Endothelial cell of umbilical vein (primary cell): Measurements from ENCODE around the gene IQCH. TPM values are rescaled to one million over a fixed set of nuclear protein-coding genes. Genes with fewer than 3 reads are reported as not detected.

Experiments used
- BruUV-seq: library from RNA; stranded (reverse); fragments of 400-500 nt; replicated peaks from 2 replicates; lab custom pipeline; 2021; lab: Mats Ljungman, UMichigan
- CTCF ChIA-PET: fragments of 300-600, 350-600 bp; sonication (Branson Sonifier 250); formaldehyde crosslinking; loops from one replicate; lab custom pipeline; 2021; ENCODE audit warnings: antibody characterized with exemption, inconsistent platforms; lab: Charles Lee
- POLR2A ChIA-PET: fragments of 300-600, 350-600 bp; sonication (Branson Sonifier 250); formaldehyde crosslinking; loops from one replicate; lab custom pipeline; 2021; ENCODE audit warnings: antibody characterized with exemption, inconsistent platforms; lab: Charles Lee
- DNase-seq: peaks from one replicate; pipeline ENCODE4 v3.0.0-alpha.2; 2011; ENCODE audit warnings: low read depth, low spot score
- FAIRE-seq: peaks from 2 replicates; lab custom pipeline; 2011; peaks lifted over from hg19 to GRCh38; lab: Jason Lieb, UNC
- H2AFZ ChIP-seq: 2 replicates; pipeline ENCODE4 v1.6.0; 2012; ENCODE audit warnings: low read depth, low read length, control low read depth, inconsistent platforms
- H3K27ac ChIP-seq: 2 replicates; pipeline ENCODE4 v1.5.1; 2011; ENCODE audit warnings: low read depth, mild to moderate bottlenecking, control low read depth, low read length, moderate library complexity; ENCODE audit not compliant: insufficient read depth
- H3K27me3 ChIP-seq, 2 experiments: 2 replicates each; pipeline versions ENCODE4 v1.6.0 to v1.6.1; 2011; ENCODE audit warnings: low read length in 2 of 2, mixed read lengths in 1 of 2; ENCODE audit not compliant: control insufficient read depth in 2 of 2, insufficient read depth in 2 of 2
- H3K36me3 ChIP-seq, 2 experiments: 2 replicates in 1 of 2; 3 replicates in 1 of 2; pipeline ENCODE4 v1.5.1; 2011; ENCODE audit warnings: low read length in 2 of 2, mild to moderate bottlenecking in 1 of 2, moderate library complexity in 1 of 2; ENCODE audit not compliant: control insufficient read depth in 2 of 2, insufficient read depth in 2 of 2; ENCODE audit errors: extremely low read depth in 1 of 2
- H3K4me1 ChIP-seq: 3 replicates; pipeline ENCODE4 v1.5.1; 2011; ENCODE audit warnings: mild to moderate bottlenecking, low read length; ENCODE audit not compliant: control insufficient read depth, insufficient read depth; ENCODE audit errors: extremely low read depth
- H3K4me2 ChIP-seq: 2 replicates; pipeline ENCODE4 v1.6.1; 2011; ENCODE audit warnings: low read length, control low read depth, mixed read lengths; ENCODE audit not compliant: insufficient read depth
- H3K4me3 ChIP-seq, 3 experiments: fragments of 200-600 bp in 1 of 3; sonication (generic), shearing (Covaris generic) in 1 of 3; replicated peaks in 1 of 3; 2 replicates each; pipeline ENCODE4 v1.5.1; 2011 to 2016; ENCODE audit warnings: control low read depth in 3 of 3, low read length in 3 of 3, mild to moderate bottlenecking in 2 of 3, inconsistent platforms in 1 of 3, low read depth in 1 of 3, moderate library complexity in 1 of 3; ENCODE audit not compliant: insufficient read depth in 1 of 3
- H3K79me2 ChIP-seq: 2 replicates; pipeline ENCODE4 v1.6.0; 2012; ENCODE audit warnings: low read length, inconsistent platforms; ENCODE audit not compliant: control insufficient read depth, insufficient read depth
- H3K9ac ChIP-seq: replicated peaks from 2 replicates; pipeline ENCODE3; 2011; ENCODE audit warnings: low read length, control low read depth; ENCODE audit not compliant: insufficient read depth; ENCODE audit errors: extremely low read depth
- H3K9me1 ChIP-seq: replicated peaks from 3 replicates; pipeline ENCODE4 v1.6.0; 2011; ENCODE audit warnings: mild to moderate bottlenecking, low read length; ENCODE audit not compliant: control insufficient read depth, insufficient read depth; ENCODE audit errors: extremely low read depth
- H3K9me3 ChIP-seq: replicated peaks from 2 replicates; pipeline ENCODE4 v1.5.1; 2012; ENCODE audit warnings: low read length, inconsistent platforms; ENCODE audit not compliant: control insufficient read depth, insufficient read depth
- H4K20me1 ChIP-seq: replicated peaks from 2 replicates; pipeline ENCODE3; 2011; ENCODE audit warnings: mild to moderate bottlenecking, low read length; ENCODE audit not compliant: control insufficient read depth, insufficient read depth; ENCODE audit errors: extremely low read depth
- EZH2 ChIP-seq: IDR thresholded peaks from 2 replicates; pipeline ENCODE4 v1.6.1; 2012; ENCODE audit warnings: borderline replicate concordance, low read depth, mild to moderate bottlenecking, moderate library complexity, low read length, inconsistent platforms; ENCODE audit not compliant: severe bottlenecking
- FOS ChIP-seq: IDR thresholded peaks from 2 replicates; pipeline ENCODE4 v1.6.1; 2011; ENCODE audit warnings: mild to moderate bottlenecking, low read length, moderate library complexity, borderline replicate concordance; ENCODE audit not compliant: insufficient read depth
- GATA2 ChIP-seq: IDR thresholded peaks from 2 replicates; pipeline ENCODE4 v1.7.0; 2011; ENCODE audit warnings: low read depth, mild to moderate bottlenecking, moderate library complexity, mixed read lengths, low read length; ENCODE audit not compliant: insufficient read length, insufficient read depth
- JUN ChIP-seq: IDR thresholded peaks from 2 replicates; pipeline ENCODE4 v1.6.1; 2011; ENCODE audit warnings: borderline replicate concordance, low read depth; ENCODE audit not compliant: insufficient read length, insufficient read depth
- MYC ChIP-seq: IDR thresholded peaks from one replicate; pipeline ENCODE4 v1.6.1; 2011; ENCODE audit warnings: mild to moderate bottlenecking, low read depth, low read length
- POLR2A ChIP-seq: IDR thresholded peaks from 2 replicates; pipeline ENCODE4 v1.6.1; 2012; ENCODE audit warnings: low read depth, mild to moderate bottlenecking, control low read depth, low read length
- POLR2AphosphoS5 ChIP-seq: IDR thresholded peaks from 2 replicates; pipeline ENCODE4 v1.6.1; 2012; ENCODE audit warnings: low read depth, mild to moderate bottlenecking, control low read depth, low read length, moderate library complexity; ENCODE audit not compliant: insufficient read depth
- dilution Hi-C: fragments of 300-500 bp; cut with MboI; formaldehyde crosslinking; loops from one replicate; pipeline ENCODE4 v1.15.0; 2019; ENCODE audit warnings: low sequenced_read_pairs; ENCODE audit not compliant: extremely low pct_ligation_motif_present
- intact Hi-C: fragments of 100-400 bp; cut with micrococcal nuclease; formaldehyde crosslinking; loops from one replicate; pipeline ENCODE4 v1.10.0; 2022
- polyA plus RNA-seq, 4 experiments: library from polyadenylated mRNA; depleted of rRNA in 3 of 4; stranded (reverse) in 3 of 4; unstranded in 1 of 4; fragments of >200 nt; gene quantifications; 2 replicates each; pipeline versions ENCODE4 v1.2.1 to v1.2.3, GENCODE V29; 2011 to 2012; ENCODE audit warnings: missing spikeins in 1 of 4
- total RNA-seq: library from RNA; stranded (reverse); gene quantifications from 2 replicates; pipeline ENCODE4 v1.2.3, GENCODE V29; 2021
- TF ChIP-seq, protein P1 (sequence below), 2 donors: IDR thresholded peaks; 1 replicate in 1 of 2; 2 replicates in 1 of 2; pipeline ENCODE4 v1.5.1; 2011; ENCODE audit warnings: low read length in 2 of 2, mild to moderate bottlenecking in 2 of 2, moderate library complexity in 2 of 2, control low read depth in 1 of 2, inconsistent platforms in 1 of 2, low read depth in 1 of 2; ENCODE audit not compliant: insufficient read depth in 1 of 2; ENCODE audit errors: extremely low read depth in 1 of 2
- TF ChIP-seq, protein P2 (sequence below): IDR thresholded peaks from 2 replicates; pipeline ENCODE4 v1.6.1; 2011; ENCODE audit not compliant: insufficient read depth, insufficient read length

The IQCH gene
- total and polyA plus RNA-seq, 2 donors (not counting 3 experiments of a cell fraction or from before 2014, with no cell fraction given) = 0.29 to 0.51 TPM

DNA sequence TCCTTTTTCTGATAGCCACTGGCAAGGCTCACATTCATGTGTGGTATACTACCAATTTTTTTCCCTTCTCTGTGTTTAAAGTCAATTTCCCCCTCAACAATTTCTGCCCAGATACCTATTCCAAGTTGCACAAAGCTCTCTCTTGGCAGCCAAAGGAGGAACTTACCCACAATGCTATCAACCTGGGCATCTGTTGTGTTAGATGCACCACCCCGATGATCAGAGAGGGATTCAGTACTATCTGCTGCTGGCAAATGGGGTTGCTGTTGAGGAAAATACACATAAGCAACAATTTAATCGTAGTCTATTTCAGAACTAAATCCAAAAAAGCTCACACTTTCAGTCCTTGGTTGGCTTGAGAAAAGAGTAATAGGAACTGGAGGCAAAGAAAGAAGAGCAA, 46.2 kb upstream of the IQCH start:
- dilution Hi-C loops = no loop called here

DNA sequence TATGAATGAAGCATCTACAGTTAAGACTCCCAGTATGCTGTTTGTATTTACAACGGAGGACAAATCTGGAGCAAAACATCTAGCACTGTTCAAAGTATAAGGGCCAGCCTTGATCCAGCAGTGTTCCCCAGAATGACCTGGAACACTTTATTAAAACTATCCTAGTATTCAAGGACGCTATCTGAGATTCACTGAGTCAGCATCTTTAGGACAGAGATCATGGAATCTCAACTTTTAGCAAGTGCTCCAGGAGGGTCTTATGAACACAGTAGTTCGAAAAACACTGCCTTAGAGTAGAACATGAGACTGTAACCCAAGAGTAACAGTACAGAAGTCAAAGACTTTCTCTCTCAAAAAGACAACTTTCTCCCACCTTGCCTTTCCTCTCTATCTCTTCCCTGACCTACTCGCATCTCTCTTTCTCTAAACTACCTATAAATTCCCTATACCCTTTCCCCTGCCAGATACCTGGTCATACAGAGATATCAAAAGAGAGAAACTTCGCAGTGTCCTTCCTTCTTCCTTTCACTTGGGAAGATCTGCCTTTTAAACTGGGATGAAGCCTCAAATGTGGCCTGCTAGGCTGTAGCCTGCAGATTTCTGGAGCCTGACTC, 43.9 kb upstream of the IQCH start:
- Histone ChIP-seq H3K9ac (no peak overlapping the region), H3K4me3 (no peak overlapping the region), H3K36me3 (no peaks in the 10 kb centered on the region), H3K79me2 (no peaks in the 10 kb centered on the region), H3K27ac (no peak overlapping the region), H3K4me2 (no peak overlapping the region), H3K9me3 (no peaks in the 10 kb centered on the region), H4K20me1 (no peaks in the 10 kb centered on the region), H3K27me3 (no peaks in the 10 kb centered on the region), H2AFZ (no peak overlapping the region), H3K9me1 (no peaks in the 10 kb centered on the region), H3K4me1 (no peaks in the 10 kb centered on the region)
- dilution Hi-C loops (no loop called here), intact Hi-C loops (no loop called here)
- DNase-seq (no peak), FAIRE-seq (no peak)
- POLR2A ChIA-PET = no interaction called here
- CTCF ChIA-PET = no interaction called here
- TF ChIP-seq, protein P1, sequence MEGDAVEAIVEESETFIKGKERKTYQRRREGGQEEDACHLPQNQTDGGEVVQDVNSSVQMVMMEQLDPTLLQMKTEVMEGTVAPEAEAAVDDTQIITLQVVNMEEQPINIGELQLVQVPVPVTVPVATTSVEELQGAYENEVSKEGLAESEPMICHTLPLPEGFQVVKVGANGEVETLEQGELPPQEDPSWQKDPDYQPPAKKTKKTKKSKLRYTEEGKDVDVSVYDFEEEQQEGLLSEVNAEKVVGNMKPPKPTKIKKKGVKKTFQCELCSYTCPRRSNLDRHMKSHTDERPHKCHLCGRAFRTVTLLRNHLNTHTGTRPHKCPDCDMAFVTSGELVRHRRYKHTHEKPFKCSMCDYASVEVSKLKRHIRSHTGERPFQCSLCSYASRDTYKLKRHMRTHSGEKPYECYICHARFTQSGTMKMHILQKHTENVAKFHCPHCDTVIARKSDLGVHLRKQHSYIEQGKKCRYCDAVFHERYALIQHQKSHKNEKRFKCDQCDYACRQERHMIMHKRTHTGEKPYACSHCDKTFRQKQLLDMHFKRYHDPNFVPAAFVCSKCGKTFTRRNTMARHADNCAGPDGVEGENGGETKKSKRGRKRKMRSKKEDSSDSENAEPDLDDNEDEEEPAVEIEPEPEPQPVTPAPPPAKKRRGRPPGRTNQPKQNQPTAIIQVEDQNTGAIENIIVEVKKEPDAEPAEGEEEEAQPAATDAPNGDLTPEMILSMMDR (IDR thresholded peaks at IDR 0.05; ENCODE audit: extremely low read depth in 1 of 2, insufficient read depth in 1 of 2, low read depth in 1 of 2, low read length in 2 of 2) = no peak
- no peak for TF ChIP-seq EZH2
- no peak for TF ChIP-seq POLR2A
- no peak for TF ChIP-seq MYC
- TF ChIP-seq, protein P2, sequence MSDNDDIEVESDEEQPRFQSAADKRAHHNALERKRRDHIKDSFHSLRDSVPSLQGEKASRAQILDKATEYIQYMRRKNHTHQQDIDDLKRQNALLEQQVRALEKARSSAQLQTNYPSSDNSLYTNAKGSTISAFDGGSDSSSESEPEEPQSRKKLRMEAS = no peak
- TF ChIP-seq FOS = no peak
- TF ChIP-seq JUN = no peak
- no peak for TF ChIP-seq POLR2AphosphoS5
- TF ChIP-seq GATA2 = no peak
- BruUV-seq = no TSS peak

More for the DNA sequence above, 46.2 kb upstream of the IQCH start:
- Histone ChIP-seq H3K9me1 (no peaks in the 10 kb centered on the region), H3K36me3 (no peaks in the 10 kb centered on the region), H3K9me3 (no peaks in the 10 kb centered on the region), H2AFZ (no peak overlapping the region), H3K4me3 (no peak overlapping the region), H3K27me3 (no peaks in the 10 kb centered on the region), H3K9ac (no peak overlapping the region), H3K4me1 (no peaks in the 10 kb centered on the region), H3K4me2 (no peak overlapping the region), H3K27ac (no peak overlapping the region), H3K79me2 (no peaks in the 10 kb centered on the region), H4K20me1 (no peaks in the 10 kb centered on the region)
- intact Hi-C loops = no loop called here
- POLR2A ChIA-PET = no interaction called here
- CTCF ChIA-PET = no interaction called here
- no TSS peak for BruUV-seq
- DNase-seq (no peak), FAIRE-seq (no peak)
- TF ChIP-seq JUN (no peak), GATA2 (no peak)
